PC-9 (cell line): ENCODE results near the gene PRM3.

Source experiments
- EZH2 ChIP-seq: fragments of 200-600 bp; sonication (generic); IDR thresholded peaks from 2 replicates; pipeline ENCODE4 v1.8.0; 2017; ENCODE audit warnings: antibody characterized with exemption, low read depth
- TF ChIP-seq, protein P1 (sequence below): fragments of 200-600 bp; sonication (generic); conservative IDR thresholded peaks from 2 replicates; pipeline ENCODE4 v1.6.1; 2017; ENCODE audit warnings: mixed run types, antibody characterized with exemption, mild to moderate bottlenecking, moderate library complexity

DNA sequence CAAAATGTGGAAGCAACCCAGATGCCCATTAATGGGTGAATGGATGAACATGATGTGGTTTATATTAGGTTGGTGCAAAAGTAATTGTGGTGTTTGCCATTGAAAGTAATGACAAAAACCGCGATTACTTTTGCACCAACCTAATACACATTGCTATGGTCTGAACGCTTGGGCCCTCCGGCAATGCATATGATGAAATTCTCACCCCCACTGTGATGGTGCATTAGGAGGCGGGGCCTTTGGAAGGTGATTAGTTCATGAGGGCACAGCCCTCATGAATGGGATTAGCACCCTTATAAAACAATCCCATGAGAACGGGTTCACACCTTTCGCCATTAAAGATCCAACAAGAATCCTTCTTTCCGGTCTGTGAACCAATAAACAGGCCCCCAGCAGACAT is 33.0 kb upstream of the PRM3 start:
- TF ChIP-seq, protein P1, sequence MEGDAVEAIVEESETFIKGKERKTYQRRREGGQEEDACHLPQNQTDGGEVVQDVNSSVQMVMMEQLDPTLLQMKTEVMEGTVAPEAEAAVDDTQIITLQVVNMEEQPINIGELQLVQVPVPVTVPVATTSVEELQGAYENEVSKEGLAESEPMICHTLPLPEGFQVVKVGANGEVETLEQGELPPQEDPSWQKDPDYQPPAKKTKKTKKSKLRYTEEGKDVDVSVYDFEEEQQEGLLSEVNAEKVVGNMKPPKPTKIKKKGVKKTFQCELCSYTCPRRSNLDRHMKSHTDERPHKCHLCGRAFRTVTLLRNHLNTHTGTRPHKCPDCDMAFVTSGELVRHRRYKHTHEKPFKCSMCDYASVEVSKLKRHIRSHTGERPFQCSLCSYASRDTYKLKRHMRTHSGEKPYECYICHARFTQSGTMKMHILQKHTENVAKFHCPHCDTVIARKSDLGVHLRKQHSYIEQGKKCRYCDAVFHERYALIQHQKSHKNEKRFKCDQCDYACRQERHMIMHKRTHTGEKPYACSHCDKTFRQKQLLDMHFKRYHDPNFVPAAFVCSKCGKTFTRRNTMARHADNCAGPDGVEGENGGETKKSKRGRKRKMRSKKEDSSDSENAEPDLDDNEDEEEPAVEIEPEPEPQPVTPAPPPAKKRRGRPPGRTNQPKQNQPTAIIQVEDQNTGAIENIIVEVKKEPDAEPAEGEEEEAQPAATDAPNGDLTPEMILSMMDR = no peak
- TF ChIP-seq EZH2 = no peak
